ENCODE data around the gene PGRMC2. TPM values are rescaled to one million over a fixed set of nuclear protein-coding genes. Genes with fewer than 3 reads are reported as not detected.
"Not testable (repeated sequence)": the region's sequence is repeated elsewhere in the genome, so short reads cannot be mapped to it uniquely, and the experiment has no call there.

Gene PGRMC2
- total RNA-seq, 2 donors from 2014 or later: 23.6 to 52.7 TPM

DNA sequence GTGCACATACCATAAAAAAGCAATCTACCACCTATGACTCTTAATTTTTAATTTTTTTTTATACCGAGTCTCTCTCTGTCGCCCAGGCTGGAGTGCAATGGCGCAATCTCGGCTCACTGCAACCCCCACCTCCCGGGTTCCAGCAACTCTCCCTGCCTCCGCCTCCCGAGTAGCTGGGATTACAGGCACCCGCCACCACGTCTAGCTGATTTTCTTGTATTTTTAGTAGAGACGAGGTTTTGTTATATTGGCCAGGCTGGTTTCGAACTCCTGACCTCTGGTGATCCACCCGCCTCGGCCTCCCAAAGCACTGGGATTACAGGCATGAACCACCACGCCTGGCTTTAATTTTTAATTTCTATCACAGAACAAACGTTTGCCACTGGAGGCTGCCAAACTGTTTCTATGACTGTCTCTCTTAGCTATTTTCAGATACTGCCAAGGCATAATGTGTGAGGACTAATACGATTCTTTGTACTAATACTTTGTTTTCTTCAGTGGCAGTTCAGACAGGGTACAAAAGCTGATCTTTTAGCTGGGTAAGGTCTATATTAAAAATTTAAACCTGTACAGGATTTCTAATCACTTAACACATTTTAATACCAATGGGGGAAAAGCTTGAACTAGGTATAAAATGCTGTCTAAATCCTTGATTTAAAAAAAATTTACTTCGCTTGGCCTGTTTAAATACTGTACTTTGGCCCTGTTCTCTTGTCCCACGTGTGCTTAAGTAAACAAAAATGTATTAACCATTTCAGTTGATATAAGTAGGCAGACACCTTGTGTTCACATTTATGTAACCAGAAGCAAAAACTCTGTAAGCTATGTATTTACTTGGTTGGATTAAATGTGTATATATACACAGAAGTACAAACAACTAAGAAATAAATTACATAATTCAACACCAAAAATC, 2.3 kb downstream of the PGRMC2 start:
- Mint-ChIP-seq H3K36me3 (peaks cover 12 to 35% of the 10 kb centered on the region in 2 donors), H3K27ac (peak overlapping the region in 1 of 2 donors; percentile 50), H3K9me3 (peaks cover 0 to 4% of the 10 kb centered on the region in 2 donors)
- ATAC-seq (no peak), DNase-seq (ENCODE audit: low spot score in 2 of 2) (no peak)

DNA sequence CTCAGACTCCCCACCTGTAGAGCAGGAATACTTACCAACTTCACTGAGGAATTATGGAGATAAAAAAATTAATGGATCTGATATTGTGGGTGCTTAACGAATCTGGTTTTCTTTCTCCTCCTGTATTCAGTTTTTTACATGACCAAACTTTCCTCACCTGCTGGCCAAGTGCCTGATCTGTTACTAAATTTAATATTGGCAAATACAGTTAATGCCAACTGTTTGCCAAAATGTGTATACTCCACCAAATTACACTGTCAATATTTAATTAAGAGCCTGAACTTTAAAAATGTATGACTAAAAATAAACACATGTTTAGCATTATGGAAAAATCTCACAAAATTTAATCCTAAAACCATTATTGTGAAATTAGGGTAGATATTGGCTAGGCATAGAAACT, 3.3 kb downstream of the PGRMC2 start:
- Mint-ChIP-seq H3K9me3 (peaks cover 0 to under 1% of the 10 kb centered on the region in 2 donors), H3K36me3 (peaks cover 12 to 35% of the 10 kb centered on the region in 2 donors), H3K27ac (no peak overlapping the region)
- no peak for DNase-seq (ENCODE audit: low spot score in 2 of 2)
- ATAC-seq: no peak

DNA sequence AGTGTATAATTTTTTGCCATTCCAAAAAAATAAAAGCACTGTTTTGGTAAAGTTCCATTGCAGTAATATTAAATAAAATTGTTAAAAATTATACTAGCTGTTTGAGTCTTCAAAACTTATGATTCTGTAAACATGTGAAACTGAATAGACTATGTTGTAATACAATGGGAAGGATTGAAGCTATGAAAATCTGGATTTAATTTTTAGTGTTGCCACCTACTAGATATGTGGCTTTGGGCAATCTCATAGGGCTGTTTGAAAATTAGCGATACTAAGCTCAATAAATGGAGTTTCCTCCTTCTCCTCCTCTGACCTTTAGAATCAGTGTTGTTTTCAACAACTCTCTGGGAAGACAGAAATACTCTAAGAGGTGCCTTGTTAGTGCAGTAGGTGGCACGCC, 4.5 kb downstream of the PGRMC2 start:
- no peak for DNase-seq (ENCODE audit: low spot score in 2 of 2)
- no peaks in the 10 kb centered on the region for H3K9me3 Mint-ChIP-seq
- peaks cover 6 to 30% of the 10 kb centered on the region in 2 donors for H3K36me3 Mint-ChIP-seq
- ATAC-seq: no peak
- no peak overlapping the region for H3K27ac Mint-ChIP-seq

DNA sequence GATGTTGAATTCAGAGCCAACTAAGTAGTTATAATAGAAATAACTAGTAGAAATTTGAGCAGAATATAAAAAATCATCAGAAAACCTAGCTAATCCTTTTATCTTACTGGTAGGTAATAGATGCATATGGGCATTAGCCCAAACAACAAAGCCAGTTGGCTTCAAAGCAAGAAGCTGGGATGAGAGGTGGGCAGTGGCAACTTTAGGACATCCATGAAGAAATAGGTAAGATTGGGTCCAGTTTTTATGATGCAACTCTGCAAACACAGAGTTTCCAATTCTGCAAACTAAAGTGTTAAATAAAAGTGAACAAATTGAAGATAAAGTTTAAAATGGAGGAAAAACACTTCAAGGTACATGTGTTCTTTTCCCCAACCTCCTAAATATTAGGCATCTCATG, 5.1 kb downstream of the PGRMC2 start:
- no peak for DNase-seq (ENCODE audit: low spot score in 2 of 2)
- peaks cover 6 to 30% of the 10 kb centered on the region in 2 donors for H3K36me3 Mint-ChIP-seq
- no peak overlapping the region for H3K27ac Mint-ChIP-seq
- ATAC-seq: no peak
- H3K9me3 Mint-ChIP-seq: no peaks in the 10 kb centered on the region

DNA sequence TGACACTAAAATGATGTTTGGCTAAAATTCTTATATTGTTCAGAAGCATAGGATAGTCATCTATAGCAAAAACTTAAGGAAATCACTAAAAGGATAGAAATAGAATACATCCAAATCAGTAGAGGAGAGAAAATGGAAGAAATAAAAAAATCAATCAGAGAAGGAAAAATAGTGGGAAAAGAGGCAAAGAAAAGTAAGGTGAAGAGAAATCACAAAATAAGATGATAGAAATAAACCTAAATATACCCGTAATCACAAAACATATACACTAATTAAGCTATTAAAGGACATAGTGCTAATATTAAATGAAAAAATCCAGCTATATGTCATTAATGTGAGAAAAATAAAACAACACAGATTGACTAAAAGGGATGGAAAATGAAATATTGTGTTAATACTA, 6.3 kb downstream of the PGRMC2 start:
- no peak for ATAC-seq
- H3K36me3 Mint-ChIP-seq: peaks cover under 1 to 24% of the 10 kb centered on the region in 2 donors
- no peak for DNase-seq (ENCODE audit: low spot score in 2 of 2)

DNA sequence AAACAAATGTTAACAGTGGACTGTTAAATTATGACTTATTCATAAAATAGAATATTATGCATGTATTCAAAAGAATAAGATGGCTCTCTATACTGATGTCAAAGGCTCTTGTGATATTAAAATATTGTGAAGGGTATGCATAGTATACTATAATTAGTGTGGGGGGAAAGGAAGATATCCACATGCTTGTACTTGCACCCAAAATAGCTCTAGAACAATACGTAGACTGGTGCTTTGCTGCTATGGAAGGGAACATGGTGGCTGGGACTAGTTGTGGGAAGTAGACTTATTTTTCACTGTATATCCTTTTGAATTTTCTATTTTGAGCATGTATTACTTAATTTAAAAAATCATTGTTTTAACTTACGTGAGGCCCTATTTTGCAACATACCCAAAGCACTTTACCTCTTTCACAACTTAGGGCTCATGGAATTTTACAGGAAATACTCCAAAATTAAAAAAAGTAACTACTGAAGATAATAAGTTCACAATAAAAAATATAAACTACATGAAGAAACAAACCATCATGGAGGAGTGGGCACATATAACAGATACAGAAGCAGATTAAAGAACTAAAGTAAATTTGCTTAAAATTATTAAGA, 7.9 kb downstream of the PGRMC2 start:
- Mint-ChIP-seq H3K9me3 (no peaks in the 10 kb centered on the region), H3K36me3 (peaks cover 0 to 10% of the 10 kb centered on the region in 2 donors), H3K27ac (peak overlapping the region in 1 of 2 donors; percentile 47)
- DNase-seq (ENCODE audit: low spot score in 2 of 2) (no peak), ATAC-seq (no peak)

More for the DNA sequence above, 6.3 kb downstream of the PGRMC2 start:
- Mint-ChIP-seq H3K9me3 (no peaks in the 10 kb centered on the region), H3K27ac (no peak overlapping the region)

DNA sequence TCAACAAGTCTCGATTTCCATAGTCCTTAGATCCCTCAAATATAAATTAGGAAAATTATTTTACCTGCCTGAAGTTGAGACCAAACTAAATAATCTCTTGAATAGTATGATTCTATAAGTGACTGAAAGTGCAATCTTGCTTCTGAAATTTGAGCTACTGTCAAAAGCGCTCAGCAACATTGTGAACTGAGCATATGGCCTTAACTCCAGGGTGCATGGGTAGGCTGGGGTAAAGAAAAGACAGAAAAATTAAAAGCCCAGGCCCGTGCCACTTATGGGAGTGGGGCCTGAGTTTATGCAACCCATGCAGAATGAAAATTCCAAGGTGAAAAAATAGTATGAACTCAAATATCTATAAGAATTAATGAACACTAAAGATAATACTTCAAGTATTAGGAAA, 9.8 kb downstream of the PGRMC2 start:
- no peak overlapping the region for H3K27ac Mint-ChIP-seq
- peaks cover 0 to 10% of the 10 kb centered on the region in 2 donors for H3K36me3 Mint-ChIP-seq
- ATAC-seq (no peak), DNase-seq (ENCODE audit: low spot score in 2 of 2) (no peak)
- H3K9me3 Mint-ChIP-seq: no peaks in the 10 kb centered on the region

DNA sequence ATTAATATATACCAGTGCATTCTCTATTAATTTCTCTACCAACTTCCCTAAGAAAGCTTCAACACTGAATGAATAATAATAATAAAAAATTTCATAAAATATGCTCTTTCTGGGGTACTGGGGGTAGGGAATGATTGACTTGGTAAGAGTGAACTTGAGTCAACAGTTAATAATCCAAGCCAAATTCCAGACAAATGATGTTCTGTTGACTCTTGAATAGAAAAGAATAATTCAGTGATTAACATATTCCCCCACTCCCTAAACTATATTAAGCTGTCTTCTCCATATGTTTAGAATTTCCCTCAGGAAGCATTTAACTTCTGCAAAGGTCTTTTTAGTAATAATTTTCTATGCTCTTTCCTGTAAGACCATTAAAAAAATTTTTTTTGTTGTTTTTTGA, 12.3 kb downstream of the PGRMC2 start:
- Mint-ChIP-seq H3K27ac (no peak overlapping the region), H3K9me3 (no peaks in the 10 kb centered on the region), H3K36me3 (peaks cover 0 to 7% of the 10 kb centered on the region in 2 donors)
- ATAC-seq: no peak
- no peak for DNase-seq (ENCODE audit: low spot score in 2 of 2)

DNA sequence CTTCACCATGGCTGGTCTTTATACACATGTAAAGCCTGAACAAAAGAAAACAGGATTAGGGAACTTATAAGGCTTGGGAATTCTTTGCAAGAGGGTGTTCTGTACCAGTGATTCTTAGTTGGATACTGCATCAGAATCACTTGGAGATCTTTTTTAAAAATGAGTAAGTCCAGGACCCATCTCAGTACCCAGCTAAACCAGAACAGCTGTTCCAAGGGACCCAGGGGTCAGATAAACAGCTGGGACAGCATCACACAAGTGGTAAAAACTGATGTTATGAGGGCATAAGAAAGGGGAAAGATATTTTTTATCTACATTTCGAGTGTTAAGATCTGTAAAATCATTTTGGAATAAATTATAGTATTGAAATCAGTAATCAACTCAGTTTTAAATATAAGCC, 16.1 kb downstream of the PGRMC2 start:
- no peak for DNase-seq (ENCODE audit: low spot score in 2 of 2)
- H3K9me3 Mint-ChIP-seq: no peaks in the 10 kb centered on the region
- peaks cover 0 to 7% of the 10 kb centered on the region in 2 donors for H3K36me3 Mint-ChIP-seq
- H3K27ac Mint-ChIP-seq: no peak overlapping the region
- no peak for ATAC-seq

DNA sequence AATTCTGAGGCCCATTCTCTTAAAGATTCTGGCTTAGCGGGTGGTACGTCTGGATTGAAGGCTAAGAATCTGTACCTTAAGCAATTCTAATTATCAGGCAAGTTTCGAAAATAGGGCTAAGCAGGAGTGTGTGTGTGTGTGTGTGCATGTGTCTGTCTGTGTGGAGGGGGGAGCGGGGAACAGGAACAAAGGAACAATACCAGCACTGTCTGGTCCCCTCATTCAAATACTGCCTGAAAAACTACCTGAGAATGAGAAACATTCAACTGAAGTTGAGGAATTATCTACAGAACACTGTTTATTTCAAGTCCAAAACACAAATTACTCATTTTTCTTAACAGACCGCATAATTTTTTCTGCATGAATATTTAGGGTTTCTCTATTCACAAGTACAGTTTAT, 18.6 kb downstream of the PGRMC2 start:
- DNase-seq (ENCODE audit: low spot score in 2 of 2) (no peak), ATAC-seq (no peak)
- Mint-ChIP-seq H3K36me3 (peaks cover 7 to 20% of the 10 kb centered on the region in 2 donors), H3K27ac (no peak overlapping the region), H3K9me3 (peaks cover 6 to 10% of the 10 kb centered on the region in 2 donors)

DNA sequence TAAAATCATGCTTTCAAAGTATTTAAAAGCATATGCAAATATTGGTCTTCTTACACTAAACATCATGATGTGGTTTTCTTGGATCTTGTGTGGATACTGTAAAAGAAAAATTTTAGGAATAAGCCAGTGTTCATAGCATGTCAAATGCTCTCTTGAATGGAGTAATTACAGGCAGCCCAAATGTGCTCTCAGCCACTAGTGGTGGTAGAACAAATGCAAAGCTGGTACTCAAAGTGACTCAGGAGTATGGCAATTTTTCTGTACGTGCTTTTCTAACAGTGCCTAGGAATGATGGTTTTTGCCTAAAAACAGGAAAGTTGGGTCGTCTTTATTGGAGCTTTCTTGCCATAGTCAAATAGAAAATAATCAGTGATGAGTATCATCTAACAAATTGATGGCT, 19.9 kb downstream of the PGRMC2 start:
- DNase-seq (ENCODE audit: low spot score in 2 of 2): no peak
- ATAC-seq: no peak
- H3K9me3 Mint-ChIP-seq: peaks cover 6 to 10% of the 10 kb centered on the region in 2 donors
- no peak overlapping the region for H3K27ac Mint-ChIP-seq
- H3K36me3 Mint-ChIP-seq: peaks cover 7 to 20% of the 10 kb centered on the region in 2 donors

DNA sequence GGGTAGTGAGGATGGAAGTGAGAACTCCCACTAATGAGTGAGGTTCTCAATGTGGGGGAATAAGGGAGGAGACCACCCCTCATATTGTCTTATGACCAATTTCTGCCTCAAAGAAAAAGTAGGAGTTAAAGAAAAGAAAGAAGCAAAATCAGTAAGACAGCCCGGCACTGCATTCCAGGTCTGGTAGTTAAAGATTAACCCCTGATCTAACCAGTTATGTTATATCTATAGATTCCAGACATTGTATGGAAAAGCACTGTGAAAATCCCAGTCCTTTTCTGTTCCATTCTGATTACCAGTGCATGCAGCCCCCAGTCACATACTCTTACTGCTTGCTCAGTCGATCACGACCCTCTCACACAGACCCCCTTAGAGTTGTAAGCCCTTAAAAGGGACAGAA, 20.4 kb downstream of the PGRMC2 start:
- not testable (repeated sequence) for H3K9me3 Mint-ChIP-seq; DNase-seq (ENCODE audit: low spot score in 2 of 2); ATAC-seq; H3K27ac Mint-ChIP-seq
- peaks cover 7 to 20% of the 10 kb centered on the region in 2 donors for H3K36me3 Mint-ChIP-seq

DNA sequence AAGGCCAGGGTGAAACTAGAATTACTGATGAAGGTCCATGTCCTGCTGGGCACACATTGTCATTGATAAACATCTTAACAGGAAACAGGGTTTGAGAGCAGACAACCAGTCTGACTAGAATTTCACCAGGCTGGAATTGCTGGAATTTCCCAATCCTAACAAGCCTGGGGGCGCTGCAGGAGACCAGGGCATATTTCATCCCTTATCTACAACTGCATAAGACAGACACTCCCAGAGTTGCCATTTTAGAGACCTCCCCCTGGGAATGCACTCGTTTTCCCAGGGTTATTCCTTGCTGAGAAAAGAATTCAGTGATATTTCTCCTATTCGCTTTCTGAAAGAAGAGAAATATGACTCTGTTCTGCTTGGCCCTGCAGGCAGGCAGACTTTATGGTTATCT, 22.1 kb downstream of the PGRMC2 start:
- not testable (repeated sequence) for ATAC-seq; H3K27ac Mint-ChIP-seq; DNase-seq (ENCODE audit: low spot score in 2 of 2); H3K9me3 Mint-ChIP-seq
- peaks cover 14 to 15% of the 10 kb centered on the region in 2 donors for H3K36me3 Mint-ChIP-seq

DNA sequence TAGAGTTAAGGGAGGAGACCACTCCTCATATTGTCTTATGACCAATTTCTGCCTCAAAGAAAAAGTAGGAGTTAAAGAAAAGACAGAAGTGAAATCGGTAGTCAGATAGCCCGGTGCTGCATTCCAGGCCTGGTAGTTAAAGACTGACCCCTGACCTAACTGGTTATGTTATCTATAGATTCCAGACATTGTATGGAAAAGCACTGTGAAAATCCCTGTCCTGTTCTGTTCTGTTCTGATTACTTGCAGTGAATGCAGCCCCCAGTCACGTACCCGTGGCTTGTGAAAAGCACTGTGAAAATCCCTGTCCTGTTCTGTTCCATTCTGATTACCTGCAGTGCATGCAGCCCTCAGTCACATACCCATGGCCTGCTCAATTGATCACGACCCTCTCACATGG, 27.7 kb downstream of the PGRMC2 start:
- not testable (repeated sequence) for H3K27ac Mint-ChIP-seq, ATAC-seq, H3K36me3 Mint-ChIP-seq

DNA sequence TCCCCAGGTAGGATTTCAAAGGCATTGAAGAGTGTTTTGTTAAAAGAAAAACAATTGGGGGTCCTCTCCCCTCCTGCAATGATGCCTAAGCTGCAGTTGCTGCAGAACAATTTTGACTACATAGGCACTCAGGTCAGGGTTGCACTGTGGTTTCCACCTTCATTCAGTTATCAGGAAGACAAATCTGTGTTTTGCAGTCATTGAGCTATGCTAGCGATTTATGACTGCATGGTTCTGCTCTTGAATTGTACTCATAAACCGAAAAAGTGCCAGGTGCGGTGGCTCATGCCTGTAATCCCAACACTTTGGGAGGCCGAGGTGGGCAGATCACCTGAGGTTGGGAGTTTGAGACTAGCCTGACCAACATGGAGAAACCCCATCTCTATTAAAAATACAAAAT, 29.4 kb downstream of the PGRMC2 start:
- not testable (repeated sequence) for H3K9me3 Mint-ChIP-seq; ATAC-seq; H3K36me3 Mint-ChIP-seq; H3K27ac Mint-ChIP-seq; DNase-seq (ENCODE audit: low spot score in 2 of 2)

More for the DNA sequence above, 27.7 kb downstream of the PGRMC2 start:
- H3K9me3 Mint-ChIP-seq; DNase-seq (ENCODE audit: low spot score in 2 of 2): not testable (repeated sequence)

DNA sequence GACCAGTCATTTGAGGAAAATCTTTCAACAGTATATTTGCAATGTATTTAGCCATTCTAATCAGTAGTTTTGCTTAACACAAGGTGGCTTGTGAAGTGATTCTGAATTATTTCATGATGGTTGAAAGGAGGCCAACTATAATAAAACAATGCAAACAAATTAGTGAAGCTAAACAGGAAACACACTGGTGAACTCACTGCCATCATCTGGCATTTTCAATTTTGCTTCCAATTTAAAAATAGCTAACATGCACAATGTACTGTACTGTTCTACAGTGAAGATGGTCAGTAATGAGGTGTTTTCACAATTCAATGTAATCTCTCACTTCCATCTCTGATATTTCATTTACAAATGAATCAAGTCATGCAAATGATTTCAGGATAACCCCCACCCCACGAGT, 31.1 kb downstream of the PGRMC2 start:
- H3K36me3 Mint-ChIP-seq: peaks cover 0 to 8% of the 10 kb centered on the region in 2 donors
- ATAC-seq: no peak
- DNase-seq (ENCODE audit: low spot score in 2 of 2): no peak
- no peak overlapping the region for H3K27ac Mint-ChIP-seq
- peaks cover 0 to 6% of the 10 kb centered on the region in 2 donors for H3K9me3 Mint-ChIP-seq

DNA sequence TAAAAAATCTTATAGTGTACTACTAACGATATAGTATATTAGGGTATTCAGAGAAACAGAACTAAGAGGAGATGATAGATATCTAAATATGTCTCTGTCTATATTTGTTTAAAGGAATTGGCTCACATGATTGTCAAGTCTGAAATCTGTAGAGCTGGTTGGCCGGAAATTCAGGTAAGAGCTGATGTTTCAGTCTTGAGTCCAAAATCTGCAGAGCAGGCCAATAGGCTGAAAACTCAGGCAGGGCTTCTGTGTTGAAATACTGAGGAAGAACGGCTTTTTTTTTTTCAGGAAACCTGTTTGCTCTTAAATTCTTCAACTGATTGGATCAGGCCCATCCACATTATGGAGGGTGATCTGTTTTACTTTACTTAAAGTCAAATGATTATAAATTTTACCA, 31.7 kb downstream of the PGRMC2 start:
- H3K36me3 Mint-ChIP-seq: peaks cover 0 to 4% of the 10 kb centered on the region in 2 donors
- H3K27ac Mint-ChIP-seq: no peak overlapping the region
- peaks cover 0 to 6% of the 10 kb centered on the region in 2 donors for H3K9me3 Mint-ChIP-seq
- no peak for ATAC-seq
- no peak for DNase-seq (ENCODE audit: low spot score in 2 of 2)

All from activated naive CD4-positive, alpha-beta T cell treated with anti-CD3 and anti-CD28 coated beads, Interleukin-2, amount 50 U/mL, for 72 hours (primary cell).